GM12874 (cell line): ENCODE data around the gene RPL15.

Experiments used
- TF ChIP-seq, protein P1 (sequence below): IDR thresholded peaks from 2 replicates; pipeline ENCODE4 v1.5.1; 2011; ENCODE audit warnings: low read depth, mild to moderate bottlenecking, control low read depth, low read length, moderate library complexity; ENCODE audit not compliant: insufficient read depth

The RPL15 gene

DNA sequence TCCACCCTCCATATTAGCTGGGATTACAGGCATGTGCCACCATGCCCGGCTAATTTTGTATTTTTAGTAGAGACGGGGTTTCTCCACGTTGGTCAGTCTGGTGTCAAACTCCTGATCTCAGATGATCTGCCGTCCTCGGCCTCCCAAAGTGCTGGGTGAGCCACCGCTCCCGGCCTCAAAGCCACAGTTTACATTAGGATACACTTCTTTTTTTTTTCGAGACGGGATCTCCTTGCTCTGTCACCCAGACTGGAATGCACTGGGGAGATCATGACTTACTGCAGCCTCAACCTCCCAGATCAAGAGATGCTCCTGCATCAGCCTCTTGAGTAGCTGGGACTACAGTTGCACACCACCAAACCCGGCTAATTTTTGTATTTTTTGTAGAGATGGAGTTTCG lies 25.6 kb downstream of the RPL15 start:
- TF ChIP-seq, protein P1, sequence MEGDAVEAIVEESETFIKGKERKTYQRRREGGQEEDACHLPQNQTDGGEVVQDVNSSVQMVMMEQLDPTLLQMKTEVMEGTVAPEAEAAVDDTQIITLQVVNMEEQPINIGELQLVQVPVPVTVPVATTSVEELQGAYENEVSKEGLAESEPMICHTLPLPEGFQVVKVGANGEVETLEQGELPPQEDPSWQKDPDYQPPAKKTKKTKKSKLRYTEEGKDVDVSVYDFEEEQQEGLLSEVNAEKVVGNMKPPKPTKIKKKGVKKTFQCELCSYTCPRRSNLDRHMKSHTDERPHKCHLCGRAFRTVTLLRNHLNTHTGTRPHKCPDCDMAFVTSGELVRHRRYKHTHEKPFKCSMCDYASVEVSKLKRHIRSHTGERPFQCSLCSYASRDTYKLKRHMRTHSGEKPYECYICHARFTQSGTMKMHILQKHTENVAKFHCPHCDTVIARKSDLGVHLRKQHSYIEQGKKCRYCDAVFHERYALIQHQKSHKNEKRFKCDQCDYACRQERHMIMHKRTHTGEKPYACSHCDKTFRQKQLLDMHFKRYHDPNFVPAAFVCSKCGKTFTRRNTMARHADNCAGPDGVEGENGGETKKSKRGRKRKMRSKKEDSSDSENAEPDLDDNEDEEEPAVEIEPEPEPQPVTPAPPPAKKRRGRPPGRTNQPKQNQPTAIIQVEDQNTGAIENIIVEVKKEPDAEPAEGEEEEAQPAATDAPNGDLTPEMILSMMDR = no peak

DNA sequence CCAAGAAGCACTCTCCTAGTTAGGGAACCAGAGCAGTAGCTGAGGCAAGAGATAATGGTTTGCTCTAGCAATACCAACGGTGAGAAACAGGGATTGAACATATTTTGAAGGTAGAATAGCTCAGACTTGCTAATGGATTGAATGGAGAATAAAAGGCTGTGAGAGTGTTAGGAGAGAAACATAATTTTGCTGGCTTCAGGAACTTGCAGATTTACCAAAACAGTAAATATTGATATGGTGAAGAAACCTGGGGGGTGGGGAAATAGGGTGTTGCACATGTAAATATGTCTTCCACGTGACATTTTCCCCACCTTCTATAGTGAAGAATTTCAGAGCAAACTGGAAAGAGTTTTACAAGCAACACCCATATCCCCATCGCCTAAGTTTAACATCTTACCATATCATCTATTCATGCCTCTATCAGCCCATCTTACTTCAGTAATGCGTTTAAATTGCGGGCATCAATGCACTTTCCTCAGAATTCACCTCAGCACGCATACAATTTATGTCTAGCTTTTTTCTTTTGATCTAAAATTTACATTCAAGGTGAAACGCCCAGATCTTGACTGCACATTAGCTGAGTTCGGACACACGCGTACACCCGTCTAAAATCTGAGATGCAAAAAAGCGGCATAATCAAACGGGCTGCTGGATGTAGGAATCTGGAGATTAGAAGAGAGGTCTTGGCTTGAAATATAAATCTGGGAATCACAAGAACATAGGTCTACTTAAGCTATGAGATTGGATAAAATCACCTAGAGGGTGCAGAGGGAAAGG lies 27.3 kb downstream of the RPL15 start:
- TF ChIP-seq, protein P1 = no peak

DNA sequence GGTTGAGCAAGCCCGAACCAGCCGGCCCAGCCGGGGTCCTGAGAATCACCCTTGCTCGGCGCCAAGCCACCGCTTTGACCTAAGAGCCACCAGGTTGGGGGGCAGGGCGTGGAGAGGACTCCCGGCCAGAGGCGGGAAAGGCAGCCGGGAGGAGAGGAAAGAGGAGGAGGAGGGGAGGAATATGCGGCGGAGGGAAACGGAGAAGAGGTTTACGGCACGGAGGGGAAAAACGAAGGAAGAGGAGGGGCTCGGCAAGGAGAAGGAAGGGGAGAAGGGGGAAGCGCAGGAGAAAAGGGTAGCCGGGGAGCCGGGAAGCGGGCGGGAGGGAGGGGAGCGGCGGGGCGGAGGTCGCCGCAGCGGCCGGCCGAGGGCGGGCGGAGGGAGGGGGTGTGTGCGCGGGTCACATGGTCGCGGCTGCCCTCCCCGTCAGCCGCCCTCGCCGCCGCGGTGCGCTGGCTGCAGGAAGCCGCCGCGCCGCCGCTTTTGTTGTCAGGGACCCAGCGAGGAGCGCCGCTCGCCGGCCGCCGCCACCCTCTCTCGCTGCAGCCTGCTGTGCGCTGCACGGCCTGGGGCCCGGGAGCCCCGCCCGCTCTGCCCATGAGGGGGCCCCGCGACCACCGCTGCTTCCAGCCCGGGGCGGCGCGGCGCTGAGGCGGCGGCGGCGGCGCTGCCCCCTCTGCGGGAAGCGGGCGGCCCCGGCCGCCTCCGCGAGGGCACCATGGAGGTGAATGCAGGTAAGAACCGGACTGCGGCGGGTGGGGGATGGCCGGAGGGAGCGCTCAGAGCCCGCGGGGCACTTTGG lies 28.1 kb downstream of the RPL15 start, which contains the start of gene NR1D2:
Gene NR1D2, plus strand, starts transcription at position 426 of the 802 bp plus-strand sequence. Its CDS starts 293 bp downstream, at position 719.
- TF ChIP-seq, protein P1 = no peak

DNA sequence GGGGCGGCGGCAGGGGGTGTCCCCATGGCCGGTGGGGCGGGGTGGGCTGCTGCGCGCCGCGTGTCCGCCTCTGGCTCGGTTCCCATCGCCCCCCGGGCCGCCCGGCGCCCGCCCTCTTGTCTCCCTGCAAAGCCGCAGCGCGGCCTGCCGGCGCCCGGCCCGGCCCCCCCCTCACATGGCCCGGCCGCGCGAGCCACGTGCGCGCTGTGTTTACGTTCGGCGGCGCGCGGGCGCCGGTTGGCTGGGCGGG lies 28.7 kb downstream of the RPL15 start:
- TF ChIP-seq, protein P1 = no peak

DNA sequence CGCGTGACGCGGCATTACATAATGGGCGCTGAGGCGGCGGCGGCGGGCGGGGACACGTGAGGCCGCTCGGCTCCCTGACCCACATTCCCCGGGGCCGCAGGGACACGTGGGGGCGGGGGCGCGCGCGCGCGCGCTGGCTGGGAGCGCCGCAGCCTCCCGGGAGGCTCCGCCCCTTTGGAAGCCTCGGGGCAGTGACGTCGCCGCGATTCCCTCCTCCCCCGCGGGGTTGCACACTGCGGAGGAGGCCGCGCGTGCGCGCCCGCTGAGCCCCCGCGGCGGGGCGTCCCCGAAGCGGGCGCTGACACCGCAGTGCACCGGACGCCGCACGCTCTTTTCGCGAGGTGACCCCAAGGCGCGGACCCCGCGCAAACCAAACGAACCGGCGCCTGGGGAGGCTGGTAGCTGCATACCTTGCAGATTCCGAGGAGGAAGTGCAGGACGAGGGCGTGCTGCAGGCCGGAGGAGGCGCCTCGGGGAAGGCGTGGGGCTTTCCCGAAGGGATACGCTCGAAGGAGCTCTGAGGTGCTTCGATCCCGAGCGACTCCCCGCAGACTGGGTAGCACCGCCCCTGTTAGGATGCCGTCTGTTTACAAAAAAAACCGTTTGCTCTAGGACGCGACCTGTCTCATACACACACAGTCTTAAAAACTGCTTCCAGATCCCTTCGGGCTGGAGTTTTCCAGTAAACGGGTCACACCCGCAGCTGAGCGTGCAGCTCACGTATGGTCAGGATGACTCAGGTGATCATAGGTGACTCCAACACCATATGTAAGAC lies 29.2 kb downstream of the RPL15 start:
- TF ChIP-seq, protein P1 = no peak

DNA sequence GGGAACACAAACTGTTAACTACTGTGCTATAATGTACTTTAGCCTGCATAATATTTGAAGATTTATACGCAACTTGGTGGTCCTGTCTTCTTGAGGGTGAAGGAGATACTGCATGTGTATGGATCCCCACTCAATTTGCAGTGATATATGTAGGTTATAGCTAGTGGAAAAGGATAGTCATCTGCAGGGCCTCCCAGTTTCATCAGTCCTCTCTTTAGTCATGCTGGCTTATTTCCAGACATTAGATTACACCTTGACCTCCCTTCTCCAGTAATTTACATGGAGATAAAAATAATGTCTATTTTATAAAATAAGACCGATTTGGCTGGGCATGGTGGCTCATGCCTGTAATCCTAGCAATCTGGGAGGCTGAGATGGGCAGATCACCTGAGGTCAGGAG lies 31.8 kb downstream of the RPL15 start:
- TF ChIP-seq, protein P1 = no peak

DNA sequence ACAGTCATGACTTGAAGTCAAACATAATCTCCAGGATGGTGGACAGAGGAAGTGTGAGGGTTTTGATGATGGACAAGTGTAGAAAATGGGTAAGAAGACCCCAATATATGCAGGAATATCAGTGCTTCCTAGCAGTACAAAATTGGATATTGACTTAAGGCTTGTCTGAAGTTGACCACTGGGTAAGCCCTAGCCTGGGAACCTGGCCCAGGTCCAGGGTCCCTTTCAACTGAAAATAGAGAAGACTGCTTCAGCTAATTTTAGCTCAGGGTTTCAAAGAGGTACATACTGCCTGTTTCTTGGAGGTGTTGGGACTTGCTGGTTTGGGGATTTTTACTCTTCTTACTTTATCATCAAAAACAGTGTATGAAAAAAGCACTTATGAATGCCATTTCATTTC lies 32.9 kb downstream of the RPL15 start:
- TF ChIP-seq, protein P1 = no peak
